ENCODE measurements around the gene HEXA. TPM values are rescaled to one million over a fixed set of nuclear protein-coding genes. Genes with fewer than 3 reads are reported as not detected.

Gene HEXA
- total RNA-seq, 4 donors from 2014 or later, result 51.0 to 59.3 (median 53.6) TPM

GRCh38 chr15:72319985-72320671 lies 55.7 kb downstream of the HEXA start, which contains the start of gene CELF6:
TSS of gene CELF6 (minus strand) at chr15:72320157. CDS start at chr15:72319874, 283 bp downstream.
- peak; percentile 92 for DNase-seq (ENCODE audit: extremely low spot score)
- Histone ChIP-seq H3K9me3 (no peaks in the 10 kb centered on the region), H3K27me3 (no peaks in the 10 kb centered on the region), H3K4me3 (peak within 1 kb of the TSS; percentile 54 to 64 (median 58)), H3K36me3 (no peaks in the 10 kb centered on the region), H3K4me1 (peaks cover 5 to 16% (median 14%) of the 10 kb centered on the region in 4 donors), H3K27ac (replicated peaks in 1 of 4) (peak within 1 kb of the TSS in 1 of 4 donors; percentile 23)
- TF ChIP-seq POLR2A (IDR thresholded peaks at IDR 0.05; ENCODE audit: low read depth), result no peak
- no peak for TF ChIP-seq POLR2AphosphoS5 (IDR thresholded peaks at IDR 0.05)
- no peak for TF ChIP-seq CTCF (IDR thresholded peaks at IDR 0.05)
- TF ChIP-seq EP300 (IDR thresholded peaks at IDR 0.05), result no peak
- 2% methylated on average over 25 of the region's 58 CpGs for WGBS
- intact Hi-C loops (cut with DNase I), result no loop called here

DNA sequence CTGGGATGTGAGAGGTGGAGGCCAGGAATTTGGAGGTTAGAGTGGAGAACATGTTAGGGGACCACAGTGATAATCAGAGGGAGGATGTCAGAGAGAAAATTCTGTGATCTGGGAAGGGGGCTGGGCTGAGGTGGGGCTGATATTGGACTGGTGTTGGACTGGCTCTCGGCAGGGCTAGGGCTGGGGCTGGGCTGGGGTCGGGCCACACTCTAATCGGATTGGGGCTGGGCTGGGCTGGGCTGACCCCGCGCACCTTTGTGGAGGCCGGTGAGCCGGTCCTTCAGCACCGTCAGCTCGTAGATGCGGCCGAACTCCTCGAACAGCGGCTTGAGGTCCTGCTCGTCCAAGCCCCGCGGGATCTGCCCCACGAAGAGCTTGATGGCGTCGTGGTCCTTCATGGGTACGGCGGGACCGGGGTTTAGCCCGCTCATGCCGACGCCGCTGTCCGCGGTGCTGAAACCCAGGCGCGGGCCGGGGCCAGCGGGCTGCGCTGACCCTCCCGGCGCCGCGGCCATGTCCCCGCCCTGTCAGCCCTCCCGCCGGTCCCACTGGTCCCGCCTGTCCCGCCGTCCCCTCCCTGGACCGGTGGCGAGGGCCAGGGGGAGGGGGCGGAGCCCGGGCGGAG lies 56.3 kb downstream of the HEXA start:
- Histone ChIP-seq H3K4me3 (peak overlapping the region; percentile 54 to 64 (median 58)), H3K27me3 (no peaks in the 10 kb centered on the region), H3K36me3 (no peaks in the 10 kb centered on the region), H3K4me1 (peaks cover 5 to 16% (median 14%) of the 10 kb centered on the region in 4 donors), H3K27ac (replicated peaks in 1 of 4) (peak overlapping the region in 1 of 4 donors; percentile 23), H3K9me3 (no peaks in the 10 kb centered on the region)
- TF ChIP-seq CTCF (IDR thresholded peaks at IDR 0.05), result no peak
- no peak for TF ChIP-seq EP300 (IDR thresholded peaks at IDR 0.05)
- TF ChIP-seq POLR2AphosphoS5 (IDR thresholded peaks at IDR 0.05), result no peak
- no peak for TF ChIP-seq POLR2A (IDR thresholded peaks at IDR 0.05; ENCODE audit: low read depth)
- peak; percentile 84 for DNase-seq (ENCODE audit: extremely low spot score)
- intact Hi-C loops (cut with DNase I), result no loop called here
- WGBS, result 14% methylated on average over 14 of the region's 48 CpGs

DNA sequence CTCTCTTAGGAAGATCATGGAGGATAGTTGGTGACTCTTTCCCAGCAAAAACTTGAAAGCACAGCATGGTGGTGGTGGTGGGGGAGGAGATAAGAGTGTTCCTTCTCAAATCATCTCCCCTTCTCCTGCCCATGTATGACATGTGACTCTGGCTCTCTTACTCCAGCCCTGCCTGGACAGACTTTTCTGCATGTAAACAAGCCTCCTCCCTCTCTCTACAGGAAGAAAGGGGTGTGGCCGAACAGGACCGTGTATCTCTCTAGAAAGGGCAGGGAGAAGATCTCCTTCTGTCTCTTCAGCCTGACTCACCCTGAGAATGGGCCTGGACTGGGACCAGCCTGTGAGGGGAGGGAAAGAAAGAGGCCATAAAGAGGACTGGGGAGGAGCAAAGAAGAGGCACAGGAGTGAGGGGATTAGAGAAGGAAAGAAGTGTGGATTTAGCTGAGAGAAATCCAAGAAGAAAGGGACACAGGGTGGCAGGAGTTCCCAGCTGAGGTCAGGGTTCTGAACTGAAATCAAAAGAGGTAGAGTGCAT lies 57.3 kb downstream of the HEXA start:
- H3K27me3 ChIP-seq, result no peaks in the 10 kb centered on the region
- intact Hi-C loops (cut with DNase I), result no loop called here
- no peaks in the 10 kb centered on the region for H3K9me3 ChIP-seq
- no peaks in the 10 kb centered on the region for H3K36me3 ChIP-seq
- DNase-seq (ENCODE audit: extremely low spot score), result peak; percentile 37
- no peak overlapping the region for H3K27ac ChIP-seq (replicated peaks in 1 of 4)
- peaks cover 5 to 16% (median 14%) of the 10 kb centered on the region in 4 donors for H3K4me1 ChIP-seq
- TF ChIP-seq EP300 (IDR thresholded peaks at IDR 0.05), result no peak
- TF ChIP-seq POLR2AphosphoS5 (IDR thresholded peaks at IDR 0.05), result no peak
- no peak for TF ChIP-seq POLR2A (IDR thresholded peaks at IDR 0.05; ENCODE audit: low read depth)
- no peak for TF ChIP-seq CTCF (IDR thresholded peaks at IDR 0.05)
- no peak overlapping the region for H3K4me3 ChIP-seq
- 63% methylated on average over 2 of the region's 2 CpGs for WGBS

DNA sequence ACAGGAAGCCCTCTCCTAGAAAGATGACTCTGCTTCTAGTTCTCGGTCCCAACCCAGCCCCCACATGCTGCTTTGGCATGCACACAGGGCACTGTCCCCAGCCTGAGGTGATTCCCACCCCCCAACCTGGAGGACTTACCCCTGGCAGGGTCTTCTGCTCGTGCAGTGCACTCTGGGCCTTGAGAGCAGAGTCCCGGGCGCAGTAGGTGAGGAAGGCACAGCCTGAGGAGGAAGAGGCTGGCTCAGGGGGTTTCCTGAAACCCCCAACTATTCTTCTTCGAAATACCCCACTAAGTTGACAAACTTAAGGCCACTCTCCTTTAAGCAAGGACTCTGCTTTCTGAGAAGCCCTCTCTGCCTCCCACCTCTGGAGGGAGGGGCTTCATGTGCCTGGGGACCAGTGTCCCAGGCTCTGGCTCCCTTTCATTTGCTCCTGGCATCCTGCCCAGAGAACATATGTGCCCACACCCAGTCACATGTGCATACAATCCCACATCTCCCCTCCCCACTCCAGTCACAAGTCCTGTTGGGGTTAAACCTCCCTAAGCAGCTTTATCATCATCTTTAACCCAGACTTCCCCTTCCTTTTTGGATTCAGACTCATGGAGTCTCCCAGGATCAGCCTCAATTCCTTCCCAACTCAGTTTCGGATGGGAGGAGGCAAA lies 60.0 kb downstream of the HEXA start:
- 72% methylated on average over 4 of the region's 6 CpGs for WGBS
- intact Hi-C loops (cut with DNase I), result no loop called here
- TF ChIP-seq POLR2A (IDR thresholded peaks at IDR 0.05; ENCODE audit: low read depth), result no peak
- no peak for TF ChIP-seq POLR2AphosphoS5 (IDR thresholded peaks at IDR 0.05)
- no peak for TF ChIP-seq EP300 (IDR thresholded peaks at IDR 0.05)
- no peak for TF ChIP-seq CTCF (IDR thresholded peaks at IDR 0.05)
- Histone ChIP-seq H3K27me3 (no peaks in the 10 kb centered on the region), H3K36me3 (no peaks in the 10 kb centered on the region), H3K27ac (replicated peaks in 1 of 4) (no peak overlapping the region), H3K4me3 (no peak overlapping the region), H3K9me3 (no peaks in the 10 kb centered on the region), H3K4me1 (peaks cover 5 to 19% (median 14%) of the 10 kb centered on the region in 4 donors)
- DNase-seq (ENCODE audit: extremely low spot score), result peak; percentile 82

All from esophagus muscularis mucosa (tissue), 4 donors.